PC-9 (cell line): ENCODE data around the gene CDK6. TPM values are rescaled to one million over a fixed set of nuclear protein-coding genes. Genes with fewer than 3 reads are reported as not detected.

Source experiments
- BruUV-seq: library from RNA; stranded (reverse); fragments of 400-500 nt; replicated peaks from 2 replicates; lab custom pipeline; 2021; lab: Mats Ljungman, UMichigan
- CTCF ChIA-PET: fragments of 300-600 bp; sonication (Branson Sonifier 250); formaldehyde crosslinking; loops from one replicate; lab custom pipeline; 2022; ENCODE audit warnings: antibody characterized with exemption; lab: Charles Lee
- POLR2A ChIA-PET: fragments of 300-600 bp; sonication (Branson Sonifier 250); formaldehyde crosslinking; loops from one replicate; lab custom pipeline; 2022; ENCODE audit warnings: antibody characterized with exemption; ENCODE audit not compliant: unreplicated experiment; lab: Charles Lee
- DNase-seq, 2 experiments: peaks; one replicate each; pipeline versions ENCODE4 v3.0.0 to v3.0.0-alpha.2; 2015 to 2022; ENCODE audit warnings: mixed read lengths in 1 of 2
- H2AFZ ChIP-seq: fragments of 200-600 bp; sonication (generic); 2 replicates; pipeline ENCODE4 v1.8.1; 2017; ENCODE audit warnings: antibody characterized with exemption
- H3F3A ChIP-seq: fragments of 200-600 bp; sonication (generic); 2 replicates; pipeline ENCODE4 v1.8.1; 2017; ENCODE audit warnings: antibody characterized with exemption, mild to moderate bottlenecking, low read depth; ENCODE audit not compliant: insufficient read depth
- H3K27ac ChIP-seq: fragments of 200-600 bp; sonication (generic); 2 replicates; pipeline ENCODE4 v1.6.1; 2016; ENCODE audit warnings: mixed run types
- H3K27me3 ChIP-seq: fragments of 200-600 bp; sonication (generic); 2 replicates; pipeline ENCODE4 v1.6.1; 2016; ENCODE audit warnings: low read depth, mixed run types; ENCODE audit not compliant: insufficient read depth
- H3K36me3 ChIP-seq: fragments of 200-600 bp; sonication (generic); 2 replicates; pipeline ENCODE4 v1.6.1; 2016; ENCODE audit warnings: low read depth, mixed run types
- H3K4me1 ChIP-seq: fragments of 200-600 bp; sonication (generic); replicated peaks from 2 replicates; pipeline ENCODE4 v1.6.1; 2016; ENCODE audit warnings: mixed run types; ENCODE audit not compliant: insufficient read depth
- H3K4me2 ChIP-seq: fragments of 200-600 bp; sonication (generic); 2 replicates; pipeline ENCODE4 v1.6.1; 2017; ENCODE audit warnings: mixed run types
- H3K4me3 ChIP-seq: fragments of 200-600 bp; sonication (generic); 2 replicates; pipeline ENCODE4 v1.6.1; 2016; ENCODE audit warnings: mixed run types
- H3K79me2 ChIP-seq: fragments of 200-600 bp; sonication (generic); 2 replicates; pipeline ENCODE4 v1.6.1; 2017; ENCODE audit warnings: low read depth, mixed run types
- H3K9me2 ChIP-seq: fragments of 200-600 bp; sonication (generic); 2 replicates; pipeline ENCODE4 v1.8.1; 2017; ENCODE audit warnings: mild to moderate bottlenecking; ENCODE audit not compliant: insufficient read depth
- H3K9me3 ChIP-seq: fragments of 200-600 bp; sonication (generic); 2 replicates; pipeline ENCODE4 v1.8.1; 2016; ENCODE audit warnings: low read depth; ENCODE audit not compliant: insufficient read depth
- H4K20me1 ChIP-seq: fragments of 200-600 bp; sonication (generic); 2 replicates; pipeline ENCODE4 v1.8.1; 2017; ENCODE audit not compliant: insufficient read depth
- CTCF ChIP-seq: fragments of 200-600 bp; sonication (generic); conservative IDR thresholded peaks from 2 replicates; pipeline ENCODE4 v1.6.1; 2017; ENCODE audit warnings: mixed run types, antibody characterized with exemption, mild to moderate bottlenecking, moderate library complexity
- EZH2 ChIP-seq: fragments of 200-600 bp; sonication (generic); IDR thresholded peaks from 2 replicates; pipeline ENCODE4 v1.8.0; 2017; ENCODE audit warnings: antibody characterized with exemption, low read depth
- intact Hi-C: fragments of 100-400 bp; cut with micrococcal nuclease; formaldehyde crosslinking; loops from one replicate; pipeline ENCODE4 v1.10.0; 2022; ENCODE audit not compliant: unreplicated experiment
- total RNA-seq: library from RNA; stranded (reverse); gene quantifications from 2 replicates; pipeline ENCODE4 v1.2.3, GENCODE V29; 2021

CDK6 gene
- total RNA-seq, 1 experiment from 2014 or later, result 49.5 TPM

DNA sequence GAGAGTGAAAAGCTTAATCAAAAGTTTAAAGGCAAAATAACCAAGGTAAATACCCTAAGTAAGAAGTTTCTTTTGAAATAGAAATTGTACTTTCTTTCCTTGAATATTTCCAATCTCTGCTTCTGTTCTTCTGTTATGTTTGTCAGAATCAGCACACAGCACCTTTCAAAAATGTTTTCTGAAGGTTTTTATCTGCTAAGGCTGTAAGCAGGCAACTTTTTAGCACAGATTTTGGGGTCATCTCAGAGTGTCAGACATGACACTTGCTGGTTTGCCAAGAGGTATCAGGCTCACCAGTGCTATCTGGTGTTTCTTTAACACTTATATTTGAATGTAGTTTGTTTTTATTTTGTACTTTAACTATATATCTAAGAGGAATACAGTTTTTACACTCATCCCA is 94.2 kb downstream of the CDK6 start:
- BruUV-seq, result no TSS peak
- ChIA-PET CTCF (no interaction called here), POLR2A (no interaction called here)
- no peak for TF ChIP-seq EZH2
- no peak for TF ChIP-seq CTCF
- Histone ChIP-seq H3K4me3 (no peak overlapping the region), H3K4me2 (no peak overlapping the region), H3K9me2 (no peaks in the 10 kb centered on the region), H3F3A (peaks cover 7% of the 10 kb centered on the region; the same call in 1 of the 2 replicates), H3K36me3 (no peaks in the 10 kb centered on the region), H3K27ac (peak overlapping the region; percentile 41; the same call in 1 of the 2 replicates), H3K9me3 (no peaks in the 10 kb centered on the region), H3K27me3 (no peaks in the 10 kb centered on the region), H3K79me2 (peaks cover 16% of the 10 kb centered on the region), H3K4me1 (peaks cover 27% of the 10 kb centered on the region), H4K20me1 (no peaks in the 10 kb centered on the region; the same call in 1 of the 2 replicates), H2AFZ (no peak overlapping the region)
- intact Hi-C loops, result no loop called here
- no peak for DNase-seq

GRCh38 chr7:92740700-92741126 is 95.7 kb downstream of the CDK6 start:
- no peaks in the 10 kb centered on the region; the same call in 1 of the 2 replicates for H3K9me3 ChIP-seq
- H3K36me3 ChIP-seq, result no peaks in the 10 kb centered on the region
- ChIA-PET POLR2A (interaction anchor here (0.6 kb wide), 3 partner anchors 25 to 91 kb away, joined by 6 to 9 read pairs (median 6); no protein-coding TSS in a partner anchor), CTCF (interaction anchor here (0.6 kb wide), 1 partner anchor 11 kb away, joined by 5 read pairs; no protein-coding TSS in a partner anchor)
- intact Hi-C loops, result loop anchor here (1.0 kb wide), 2 partner anchors 23 to 92 kb away; no protein-coding TSS in a partner anchor
- H3K79me2 ChIP-seq, result peaks cover 14% of the 10 kb centered on the region
- no peak for TF ChIP-seq CTCF
- no peak for TF ChIP-seq EZH2
- H3K9me2 ChIP-seq, result no peaks in the 10 kb centered on the region
- peaks cover 7% of the 10 kb centered on the region; the same call in 1 of the 2 replicates for H3F3A ChIP-seq
- H3K4me1 ChIP-seq, result peaks cover 27% of the 10 kb centered on the region
- no peak overlapping the region for H3K4me3 ChIP-seq
- no peak overlapping the region for H2AFZ ChIP-seq
- H3K27ac ChIP-seq, result peak overlapping the region; percentile 41
- no peaks in the 10 kb centered on the region for H3K27me3 ChIP-seq
- DNase-seq, result peak; percentile 75 to 94
- H3K4me2 ChIP-seq, result peak overlapping the region; percentile 44
- BruUV-seq, result no TSS peak
- no peaks in the 10 kb centered on the region; the same call in none of the 2 replicates for H4K20me1 ChIP-seq

DNA sequence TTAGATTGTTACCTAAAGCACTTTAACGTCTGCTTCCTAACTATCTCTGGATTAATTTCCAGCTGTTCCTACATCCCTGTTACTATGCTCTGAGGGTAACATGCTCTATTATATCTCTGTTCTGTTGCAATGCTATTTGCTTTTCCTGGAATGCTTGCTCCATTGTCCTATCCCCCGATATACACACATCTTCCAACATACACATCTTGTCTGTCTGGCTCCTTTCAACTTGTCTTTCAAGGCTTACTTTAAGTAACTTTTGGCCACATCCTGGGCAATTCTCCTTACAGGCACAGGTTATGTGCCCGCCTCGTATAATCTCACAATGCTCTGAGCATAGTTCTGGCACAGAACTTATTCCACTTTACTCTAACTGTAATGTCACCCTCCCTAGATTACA is 96.2 kb downstream of the CDK6 start:
- peaks cover 27% of the 10 kb centered on the region for H3K4me1 ChIP-seq
- H2AFZ ChIP-seq, result no peak overlapping the region
- TF ChIP-seq CTCF (no peak), EZH2 (no peak)
- no peaks in the 10 kb centered on the region; the same call in 1 of the 2 replicates for H3K9me3 ChIP-seq
- peaks cover 14% of the 10 kb centered on the region for H3K79me2 ChIP-seq
- intact Hi-C loops, result no loop called here
- H3K4me3 ChIP-seq, result no peak overlapping the region
- TSS peak; percentile 12 for BruUV-seq
- peak overlapping the region; percentile 41 for H3K27ac ChIP-seq
- CTCF ChIA-PET, result no interaction called here
- no peak for DNase-seq
- no peak overlapping the region for H3K4me2 ChIP-seq
- no peaks in the 10 kb centered on the region for H3K27me3 ChIP-seq
- H4K20me1 ChIP-seq, result no peaks in the 10 kb centered on the region; the same call in none of the 2 replicates
- POLR2A ChIA-PET, result interaction anchor here (0.6 kb wide), 1 partner anchor 92 kb away, joined by 6 read pairs; no protein-coding TSS in a partner anchor
- H3K36me3 ChIP-seq, result no peaks in the 10 kb centered on the region
- no peaks in the 10 kb centered on the region for H3K9me2 ChIP-seq
- peaks cover 7% of the 10 kb centered on the region; the same call in 1 of the 2 replicates for H3F3A ChIP-seq
